HepG2 (cell line): ENCODE data around the gene TOX4. TPM values are rescaled to one million over a fixed set of nuclear protein-coding genes. Genes with fewer than 3 reads are reported as not detected.

ENCODE experiments used
- BHLHE40 ChIP-seq: IDR thresholded peaks from 2 replicates; pipeline ENCODE4 v1.6.1; 2011; ENCODE audit warnings: low read length, improper control_type of control experiment
- NR2F6 ChIP-seq, 2 experiments: IDR thresholded peaks; 2 replicates each; pipeline ENCODE4 v1.6.1; 2016; ENCODE audit warnings: antibody characterized with exemption in 1 of 2, mild to moderate bottlenecking in 1 of 2
- PAX8 ChIP-seq: sonication (generic); formaldehyde crosslinking; IDR thresholded peaks from 2 replicates; pipeline ENCODE4 v1.8.0; 2022; ENCODE audit warnings: mild to moderate bottlenecking, missing genetic modification reagents, borderline replicate concordance
- RBM39 ChIP-seq: fragments of 200-400 bp; formaldehyde crosslinking; IDR thresholded peaks from one replicate; pipeline ENCODE4 v1.6.1; 2018; ENCODE audit warnings: antibody characterized with exemption, mild to moderate bottlenecking, low read depth, low read length; ENCODE audit not compliant: poor library complexity, severe bottlenecking
- SAP130 ChIP-seq: IDR thresholded peaks from 2 replicates; pipeline ENCODE4 v1.6.1; 2016; ENCODE audit warnings: low read depth
- SETDB1 ChIP-seq: sonication (generic); formaldehyde crosslinking; IDR thresholded peaks from 2 replicates; pipeline ENCODE4 v1.5.1; 2020; ENCODE audit warnings: missing genetic modification reagents, mild to moderate bottlenecking, borderline replicate concordance
- SIN3A ChIP-seq: IDR thresholded peaks from 2 replicates; pipeline ENCODE4 v1.6.1; 2011; ENCODE audit warnings: low read depth, mild to moderate bottlenecking, control low read depth, low read length, borderline replicate concordance
- SRF ChIP-seq: IDR thresholded peaks from 2 replicates; pipeline ENCODE4 v1.6.1; 2011; ENCODE audit warnings: mild to moderate bottlenecking, low read depth, low read length, moderate library complexity
- TAF1 ChIP-seq: sonication (generic); formaldehyde crosslinking; IDR thresholded peaks from 2 replicates; pipeline ENCODE4 v1.4.0; 2020; ENCODE audit warnings: missing genetic modification reagents
- ZNF44 ChIP-seq: sonication (generic); formaldehyde crosslinking; IDR thresholded peaks from 2 replicates; pipeline ENCODE4 v1.5.1; 2020; ENCODE audit warnings: mild to moderate bottlenecking, missing genetic modification reagents
- ZNF549 ChIP-seq: sonication (generic); formaldehyde crosslinking; IDR thresholded peaks from 2 replicates; pipeline ENCODE4 v1.5.0; 2020; ENCODE audit warnings: missing genetic modification reagents
- ZNF572 ChIP-seq: sonication (generic); formaldehyde crosslinking; IDR thresholded peaks from 2 replicates; pipeline ENCODE4 v1.5.1; 2020; ENCODE audit warnings: mild to moderate bottlenecking, missing genetic modification reagents
- ZNF619 ChIP-seq: sonication (generic); formaldehyde crosslinking; IDR thresholded peaks from 2 replicates; pipeline ENCODE4 v1.4.0; 2020; ENCODE audit warnings: mild to moderate bottlenecking, missing genetic modification reagents
- polyA plus RNA-seq, 8 experiments: library from polyadenylated mRNA; depleted of rRNA in 3 of 8; stranded (reverse) in 7 of 8; unstranded in 1 of 8; fragments of >200 nt; fragmentation: Illumina TruSeq in 4 of 8; extraction: Trizol in 4 of 8; gene quantifications; 2 replicates each; pipeline versions ENCODE4 v1.2.1 to v1.2.3, GENCODE V29; 2011 to 2016; ENCODE audit warnings: low read depth in 4 of 8, missing spikeins in 1 of 8, mixed read lengths in 1 of 8; ENCODE audit not compliant: insufficient read depth in 1 of 8
- total RNA-seq, 5 experiments: library from RNA; depleted of rRNA; stranded (reverse); fragments of >200 nt; fragmentation: Illumina TruSeq; extraction: Trizol; gene quantifications; 2 replicates each; pipeline ENCODE4 v1.2.3, GENCODE V29; 2016; ENCODE audit warnings: low read depth in 1 of 5
- TF ChIP-seq, protein P1 (sequence below): sonication (generic); formaldehyde crosslinking; IDR thresholded peaks from 2 replicates; pipeline ENCODE4 v1.4.0; 2020; ENCODE audit warnings: mild to moderate bottlenecking, missing genetic modification reagents
- TF ChIP-seq, protein P2 (sequence below): IDR thresholded peaks from 2 replicates; pipeline ENCODE4 v1.6.1; 2016; ENCODE audit warnings: missing biosample characterization, missing genetic modification reagents, low read depth
- TF ChIP-seq, protein P3 (sequence below): sonication (generic); formaldehyde crosslinking; IDR thresholded peaks from 2 replicates; pipeline ENCODE4 v1.8.1; 2023; ENCODE audit warnings: mild to moderate bottlenecking, missing genetic modification reagents, borderline replicate concordance
- TF ChIP-seq, protein P4 (sequence below): IDR thresholded peaks from 2 replicates; pipeline ENCODE4 v1.6.1; 2012; ENCODE audit warnings: low read depth, low read length, improper control_type of control experiment

The TOX4 gene
- total and polyA plus RNA-seq, 2 of the 13 experiments (the other 11 are each of a cell fraction or from before 2014, with no cell fraction given): 71.8 to 163 TPM

DNA sequence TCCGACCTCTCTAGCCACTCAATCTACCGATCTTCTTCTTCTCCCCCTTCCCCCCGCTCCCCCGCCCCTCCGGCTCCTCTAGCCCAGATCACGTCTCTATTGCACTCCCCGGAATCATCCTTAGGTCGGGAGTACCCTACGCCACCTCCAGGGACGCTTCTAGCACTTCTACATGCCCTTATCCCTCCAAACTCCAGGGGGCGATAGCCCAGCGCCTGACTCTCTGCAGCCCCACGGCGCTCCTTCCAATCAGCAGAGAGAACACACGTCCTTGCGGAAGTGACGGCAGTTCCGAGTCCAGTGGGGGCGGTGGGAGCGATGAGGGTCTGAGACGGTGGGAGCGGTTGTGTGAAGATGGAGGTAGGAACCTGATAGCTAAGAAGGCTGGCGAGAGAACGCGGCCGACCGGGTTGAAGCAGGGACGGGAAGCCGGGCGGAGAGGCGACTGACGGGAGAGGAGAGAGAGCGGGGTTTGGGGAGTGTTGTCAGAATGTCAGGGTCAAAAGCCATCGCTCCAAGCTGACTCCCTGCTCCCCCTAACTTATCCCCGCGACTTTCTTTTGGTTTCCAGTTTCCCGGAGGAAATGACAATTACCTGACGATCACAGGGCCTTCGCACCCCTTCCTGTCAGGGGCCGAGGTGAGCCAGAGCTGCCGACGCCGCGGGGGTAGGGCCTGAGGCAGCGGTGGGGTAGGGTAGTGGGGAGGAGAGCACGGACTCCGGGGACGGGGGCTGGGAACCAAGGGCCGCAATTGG, at the start of gene TOX4, which contains the start of gene RAB2B (continued):
- 0 out of 2 replicates have a peak, but pooled peaks have one; percentile 62 for TF ChIP-seq PAX8 (CRISPR knock-in tag)
- peak; percentile 100; the same call in 1 of the 2 replicates for TF ChIP-seq ZNF619
- TF ChIP-seq SAP130 (CRISPR knock-in tag): peak; percentile 98
- peak; percentile 88; the same call in 1 of the 2 replicates for TF ChIP-seq ZNF44
- TF ChIP-seq, protein P1, sequence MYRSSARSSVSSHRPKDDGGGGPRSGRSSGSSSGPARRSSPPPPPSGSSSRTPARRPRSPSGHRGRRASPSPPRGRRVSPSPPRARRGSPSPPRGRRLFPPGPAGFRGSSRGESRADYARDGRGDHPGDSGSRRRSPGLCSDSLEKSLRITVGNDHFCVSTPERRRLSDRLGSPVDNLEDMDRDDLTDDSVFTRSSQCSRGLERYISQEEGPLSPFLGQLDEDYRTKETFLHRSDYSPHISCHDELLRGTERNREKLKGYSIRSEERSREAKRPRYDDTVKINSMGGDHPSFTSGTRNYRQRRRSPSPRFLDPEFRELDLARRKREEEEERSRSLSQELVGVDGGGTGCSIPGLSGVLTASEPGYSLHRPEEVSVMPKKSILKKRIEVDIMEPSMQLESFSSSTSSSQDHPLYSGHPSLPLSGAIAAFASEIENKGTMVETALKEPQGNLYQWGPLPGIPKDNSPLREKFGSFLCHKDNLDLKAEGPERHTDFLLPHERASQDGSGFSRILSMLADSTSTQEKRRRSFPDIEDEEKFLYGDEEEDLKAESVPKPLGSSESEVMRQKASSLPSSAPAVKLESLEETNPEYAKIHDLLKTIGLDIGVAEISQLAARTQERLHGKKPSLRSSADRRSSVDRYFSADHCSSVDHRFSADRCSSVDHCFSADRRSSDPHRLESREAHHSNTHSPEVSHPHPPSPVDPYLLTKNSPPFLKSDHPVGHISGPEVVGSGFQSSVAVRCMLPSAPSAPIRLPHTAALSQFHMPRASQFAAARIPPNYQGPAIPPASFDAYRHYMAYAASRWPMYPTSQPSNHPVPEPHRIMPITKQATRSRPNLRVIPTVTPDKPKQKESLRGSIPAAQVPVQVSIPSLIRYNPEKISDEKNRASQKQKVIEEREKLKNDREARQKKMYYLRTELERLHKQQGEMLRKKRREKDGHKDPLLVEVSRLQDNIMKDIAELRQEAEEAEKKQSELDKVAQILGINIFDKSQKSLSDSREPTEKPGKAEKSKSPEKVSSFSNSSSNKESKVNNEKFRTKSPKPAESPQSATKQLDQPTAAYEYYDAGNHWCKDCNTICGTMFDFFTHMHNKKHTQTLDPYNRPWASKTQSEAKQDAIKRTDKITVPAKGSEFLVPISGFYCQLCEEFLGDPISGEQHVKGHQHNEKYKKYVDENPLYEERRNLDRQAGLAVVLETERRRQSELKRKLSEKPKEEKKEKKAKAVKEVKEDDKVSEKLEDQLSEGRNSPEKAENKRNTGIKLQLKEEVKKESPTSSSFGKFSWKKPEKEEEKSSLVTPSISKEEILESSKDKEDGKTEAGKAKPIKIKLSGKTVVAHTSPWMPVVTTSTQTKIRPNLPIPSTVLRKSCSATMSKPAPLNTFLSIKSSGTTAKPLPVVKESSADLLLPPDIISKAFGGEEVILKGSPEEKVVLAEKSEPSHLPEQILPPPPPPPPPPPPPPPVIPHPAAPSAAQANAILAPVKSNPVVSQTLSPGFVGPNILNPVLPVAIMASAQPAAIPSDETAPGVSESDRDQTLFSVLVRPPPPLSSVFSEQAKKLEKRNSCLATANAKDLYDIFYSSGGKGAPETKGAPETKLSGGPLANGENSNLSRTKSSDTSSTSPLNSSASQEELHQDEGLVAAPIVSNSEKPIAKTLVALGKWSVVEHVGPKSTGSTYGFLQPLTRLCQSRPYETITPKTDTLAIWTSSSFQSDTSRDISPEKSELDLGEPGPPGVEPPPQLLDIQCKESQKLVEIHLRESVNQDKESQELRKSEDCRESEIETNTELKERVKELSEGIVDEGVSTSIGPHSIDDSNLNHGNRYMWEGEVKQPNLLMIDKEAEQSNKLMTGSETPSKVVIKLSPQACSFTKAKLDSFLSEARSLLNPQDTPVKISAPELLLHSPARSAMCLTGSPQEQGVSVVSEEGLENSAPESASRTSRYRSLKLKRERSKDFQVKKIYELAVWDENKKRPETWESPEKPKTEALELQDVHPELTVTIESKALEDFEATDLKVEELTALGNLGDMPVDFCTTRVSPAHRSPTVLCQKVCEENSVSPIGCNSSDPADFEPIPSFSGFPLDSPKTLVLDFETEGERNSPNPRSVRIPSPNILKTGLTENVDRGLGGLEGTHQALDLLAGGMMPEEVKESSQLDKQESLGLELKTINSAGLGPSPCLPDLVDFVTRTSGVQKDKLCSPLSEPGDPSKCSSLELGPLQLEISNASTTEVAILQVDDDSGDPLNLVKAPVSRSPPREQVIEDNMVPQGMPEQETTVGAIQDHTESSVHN (CRISPR knock-in tag): no peak; the same call in 1 of the 2 replicates
- peak; percentile 97 for TF ChIP-seq RBM39
- TF ChIP-seq, protein P2, sequence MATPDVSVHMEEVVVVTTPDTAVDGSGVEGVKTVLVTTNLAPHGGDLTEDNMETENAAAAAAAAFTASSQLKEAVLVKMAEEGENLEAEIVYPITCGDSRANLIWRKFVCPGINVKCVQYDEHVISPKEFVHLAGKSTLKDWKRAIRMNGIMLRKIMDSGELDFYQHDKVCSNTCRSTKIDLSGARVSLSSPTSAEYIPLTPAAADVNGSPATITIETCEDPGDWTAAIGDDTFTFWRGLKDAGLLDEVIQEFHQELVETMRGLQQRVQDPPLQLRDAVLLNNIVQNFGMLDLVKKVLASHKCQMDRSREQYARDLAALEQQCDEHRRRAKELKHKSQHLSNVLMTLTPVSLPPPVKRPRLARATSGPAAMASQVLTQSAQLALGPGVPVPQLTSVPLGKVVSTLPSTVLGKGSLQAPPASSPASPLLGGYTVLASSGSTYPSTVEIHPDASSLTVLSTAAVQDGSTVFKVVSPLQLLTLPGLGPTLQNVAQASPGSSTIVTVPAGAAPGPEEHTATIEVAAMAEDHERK: peak; percentile 41; the same call in 1 of the 2 replicates
- TF ChIP-seq, protein P3, sequence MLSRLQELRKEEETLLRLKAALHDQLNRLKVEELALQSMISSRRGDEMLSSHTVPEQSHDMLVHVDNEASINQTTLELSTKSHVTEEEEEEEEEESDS (CRISPR knock-in tag): no peak
- peak; percentile 97 for TF ChIP-seq SIN3A
- peak; percentile 59; the same call in 1 of the 2 replicates for TF ChIP-seq BHLHE40
- peak; percentile 77 for TF ChIP-seq TAF1 (CRISPR knock-in tag)
- TF ChIP-seq, protein P4, sequence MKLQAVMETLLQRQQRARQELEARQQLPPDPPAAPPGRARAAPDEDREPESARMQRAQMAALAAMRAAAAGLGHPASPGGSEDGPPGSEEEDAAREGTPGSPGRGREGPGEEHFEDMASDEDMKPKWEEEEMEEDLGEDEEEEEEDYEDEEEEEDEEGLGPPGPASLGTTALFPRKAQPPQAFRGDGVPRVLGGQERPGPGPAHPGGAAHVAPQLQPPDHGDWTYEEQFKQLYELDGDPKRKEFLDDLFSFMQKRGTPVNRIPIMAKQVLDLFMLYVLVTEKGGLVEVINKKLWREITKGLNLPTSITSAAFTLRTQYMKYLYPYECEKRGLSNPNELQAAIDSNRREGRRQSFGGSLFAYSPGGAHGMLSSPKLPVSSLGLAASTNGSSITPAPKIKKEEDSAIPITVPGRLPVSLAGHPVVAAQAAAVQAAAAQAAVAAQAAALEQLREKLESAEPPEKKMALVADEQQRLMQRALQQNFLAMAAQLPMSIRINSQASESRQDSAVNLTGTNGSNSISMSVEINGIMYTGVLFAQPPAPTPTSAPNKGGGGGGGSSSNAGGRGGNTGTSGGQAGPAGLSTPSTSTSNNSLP: peak; percentile 87
- no peak for TF ChIP-seq ZNF572 (CRISPR knock-in tag)
- TF ChIP-seq NR2F6 (IDR thresholded peaks at IDR 0.05): peak; percentile 55; the same call in 1 of the 2 replicates
- peak; percentile 74 for TF ChIP-seq NR2F6 (CRISPR knock-in tag; IDR thresholded peaks at IDR 0.05)
- TF ChIP-seq ZNF549: no peak
- TF ChIP-seq SRF: peak; percentile 24; the same call in 1 of the 2 replicates
- TF ChIP-seq SETDB1 (CRISPR knock-in tag): no peak
